Osteocyte (in vitro differentiated cells): Measurements from ENCODE around the gene ZFYVE21. TPM values are rescaled to one million over a fixed set of nuclear protein-coding genes. Genes with fewer than 3 reads are reported as not detected.

ENCODE experiments used
- DNase-seq: peaks from one replicate; pipeline ENCODE4 v3.0.0; 2021; ENCODE audit warnings: mixed read lengths; ENCODE audit not compliant: unreplicated experiment; ENCODE audit errors: extremely low spot score
- H3K27ac Mint-ChIP-seq: one replicate; pipeline ENCODE4 v1.8.0; 2021; ENCODE audit warnings: mild to moderate bottlenecking, mixed read lengths; ENCODE audit not compliant: unreplicated experiment
- H3K27me3 Mint-ChIP-seq: one replicate; pipeline ENCODE4 v1.8.0; 2021; ENCODE audit warnings: mixed read lengths; ENCODE audit not compliant: unreplicated experiment
- H3K36me3 Mint-ChIP-seq: one replicate; pipeline ENCODE4 v1.8.0; 2021; ENCODE audit warnings: mixed read lengths; ENCODE audit not compliant: unreplicated experiment
- H3K4me1 Mint-ChIP-seq: one replicate; pipeline ENCODE4 v1.8.0; 2021; ENCODE audit warnings: mixed read lengths; ENCODE audit not compliant: unreplicated experiment
- H3K4me3 Mint-ChIP-seq: one replicate; pipeline ENCODE4 v1.8.0; 2021; ENCODE audit warnings: mild to moderate bottlenecking, moderate library complexity, mixed read lengths; ENCODE audit not compliant: unreplicated experiment
- H3K9me3 Mint-ChIP-seq: one replicate; pipeline ENCODE4 v1.8.0; 2021; ENCODE audit warnings: mixed read lengths; ENCODE audit not compliant: unreplicated experiment
- total RNA-seq: library from RNA; stranded (reverse); gene quantifications from 2 replicates; pipeline ENCODE4 v1.2.1, GENCODE V29; 2021
- TF ChIP-seq, protein P1 (sequence below): fragments of 200-600 bp; sonication (generic); IDR thresholded peaks from 2 replicates; pipeline ENCODE4 v1.5.0; 2021; ENCODE audit warnings: antibody characterized with exemption, mild to moderate bottlenecking, moderate library complexity

The ZFYVE21 gene
- total RNA-seq, 1 donor from 2014 or later, result 52.9 TPM

DNA sequence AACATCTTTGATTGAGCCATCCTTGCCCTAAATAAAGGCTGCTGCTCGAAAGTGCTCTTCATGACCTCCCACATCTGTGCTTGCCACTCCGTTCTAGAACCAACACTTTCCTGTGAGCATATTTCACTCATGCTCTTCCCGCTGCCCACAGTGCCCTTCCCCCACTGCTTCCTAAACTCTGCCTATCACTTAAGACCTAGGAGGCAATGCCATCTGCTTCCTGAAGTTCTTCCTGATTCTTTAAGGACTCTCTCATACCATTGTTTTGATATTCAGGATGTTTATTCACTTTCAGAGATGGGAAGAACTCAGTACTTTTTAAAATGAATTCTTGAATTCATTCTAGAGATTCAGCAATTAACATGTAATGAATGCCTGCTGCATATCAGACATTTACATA, 49.9 kb downstream of the ZFYVE21 start:
- peaks cover 4% of the 10 kb centered on the region for H3K9me3 Mint-ChIP-seq
- no peaks in the 10 kb centered on the region for H3K4me1 Mint-ChIP-seq
- H3K36me3 Mint-ChIP-seq, result no peaks in the 10 kb centered on the region
- no peak overlapping the region for H3K4me3 Mint-ChIP-seq
- no peak overlapping the region for H3K27ac Mint-ChIP-seq
- H3K27me3 Mint-ChIP-seq, result no peaks in the 10 kb centered on the region
- no peak for DNase-seq
- TF ChIP-seq, protein P1, sequence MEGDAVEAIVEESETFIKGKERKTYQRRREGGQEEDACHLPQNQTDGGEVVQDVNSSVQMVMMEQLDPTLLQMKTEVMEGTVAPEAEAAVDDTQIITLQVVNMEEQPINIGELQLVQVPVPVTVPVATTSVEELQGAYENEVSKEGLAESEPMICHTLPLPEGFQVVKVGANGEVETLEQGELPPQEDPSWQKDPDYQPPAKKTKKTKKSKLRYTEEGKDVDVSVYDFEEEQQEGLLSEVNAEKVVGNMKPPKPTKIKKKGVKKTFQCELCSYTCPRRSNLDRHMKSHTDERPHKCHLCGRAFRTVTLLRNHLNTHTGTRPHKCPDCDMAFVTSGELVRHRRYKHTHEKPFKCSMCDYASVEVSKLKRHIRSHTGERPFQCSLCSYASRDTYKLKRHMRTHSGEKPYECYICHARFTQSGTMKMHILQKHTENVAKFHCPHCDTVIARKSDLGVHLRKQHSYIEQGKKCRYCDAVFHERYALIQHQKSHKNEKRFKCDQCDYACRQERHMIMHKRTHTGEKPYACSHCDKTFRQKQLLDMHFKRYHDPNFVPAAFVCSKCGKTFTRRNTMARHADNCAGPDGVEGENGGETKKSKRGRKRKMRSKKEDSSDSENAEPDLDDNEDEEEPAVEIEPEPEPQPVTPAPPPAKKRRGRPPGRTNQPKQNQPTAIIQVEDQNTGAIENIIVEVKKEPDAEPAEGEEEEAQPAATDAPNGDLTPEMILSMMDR, result no peak

GRCh38 chr14:103767336-103767894, 51.8 kb downstream of the ZFYVE21 start:
- H3K27ac Mint-ChIP-seq, result no peak overlapping the region
- no peak for DNase-seq

DNA sequence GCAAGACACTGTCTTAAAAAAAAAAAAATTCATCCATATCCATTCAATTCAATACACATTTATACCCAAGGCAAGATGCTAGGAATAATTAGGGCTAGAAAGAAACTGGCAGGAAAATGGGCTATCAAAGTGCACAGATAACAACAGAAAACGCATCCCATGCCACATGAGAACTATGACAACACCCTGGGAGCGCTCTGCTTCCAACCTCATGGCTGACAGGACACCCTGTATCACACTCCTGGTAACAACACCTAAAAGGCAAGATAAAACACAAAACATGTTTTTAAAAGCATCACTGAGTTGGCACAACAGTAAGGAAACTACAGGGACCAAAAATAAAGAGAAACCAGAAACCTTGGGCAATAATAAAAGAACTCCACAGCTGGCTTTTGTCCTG, 54.9 kb downstream of the ZFYVE21 start:
- Mint-ChIP-seq H3K9me3 (peaks cover 8% of the 10 kb centered on the region), H3K36me3 (peaks cover 1% of the 10 kb centered on the region), H3K4me1 (no peaks in the 10 kb centered on the region), H3K27me3 (no peaks in the 10 kb centered on the region), H3K4me3 (no peak overlapping the region), H3K27ac (no peak overlapping the region)
- no peak for DNase-seq
- TF ChIP-seq, protein P1, result no peak

More at GRCh38 chr14:103767336-103767894, 51.8 kb downstream of the ZFYVE21 start:
- no peaks in the 10 kb centered on the region for H3K36me3 Mint-ChIP-seq
- H3K4me3 Mint-ChIP-seq, result no peak overlapping the region
- H3K27me3 Mint-ChIP-seq, result no peaks in the 10 kb centered on the region
- H3K9me3 Mint-ChIP-seq, result peaks cover 11% of the 10 kb centered on the region
- TF ChIP-seq, protein P1, result no peak
- no peaks in the 10 kb centered on the region for H3K4me1 Mint-ChIP-seq

GRCh38 chr14:103770902-103771301, 55.3 kb downstream of the ZFYVE21 start:
- Mint-ChIP-seq H3K27ac (no peak overlapping the region), H3K36me3 (peaks cover 4% of the 10 kb centered on the region), H3K4me3 (no peak overlapping the region), H3K4me1 (no peaks in the 10 kb centered on the region), H3K27me3 (no peaks in the 10 kb centered on the region), H3K9me3 (peaks cover 7% of the 10 kb centered on the region)
- DNase-seq, result no peak
- TF ChIP-seq, protein P1, result no peak

- Mint-ChIP-seq H3K27me3 (no peaks in the 10 kb centered on the region), H3K27ac (no peak overlapping the region), H3K4me1 (no peaks in the 10 kb centered on the region), H3K4me3 (no peak overlapping the region), H3K9me3 (peaks cover 7% of the 10 kb centered on the region), H3K36me3 (peaks cover 4% of the 10 kb centered on the region)
- TF ChIP-seq, protein P1, result no peak
- no peak for DNase-seq
Measured at GRCh38 chr14:103772078-103772712, 56.6 kb downstream of the ZFYVE21 start.
